ENCODE measurements around the gene PDGFRA.

Gene PDGFRA

DNA sequence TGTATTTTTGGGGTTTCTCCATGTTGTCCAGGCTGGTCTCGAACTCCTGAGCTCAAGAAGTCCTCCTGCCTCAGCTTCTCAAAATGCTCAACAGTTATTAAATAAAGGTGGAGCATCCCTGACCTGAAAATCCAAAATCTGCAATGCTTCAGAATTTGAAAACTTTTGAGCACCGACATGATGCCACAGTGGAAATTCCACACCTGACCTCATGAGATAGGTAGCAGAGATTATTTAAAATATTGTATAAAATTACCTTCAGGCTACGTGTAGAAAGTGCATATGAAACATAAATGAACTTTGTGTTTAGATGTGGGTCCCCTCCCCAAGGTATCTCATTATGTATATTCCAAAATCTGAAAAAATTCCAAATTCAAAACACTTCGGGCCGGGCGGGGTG lies 42.7 kb upstream of the PDGFRA start (continued):
- TF ChIP-seq, protein P1, sequence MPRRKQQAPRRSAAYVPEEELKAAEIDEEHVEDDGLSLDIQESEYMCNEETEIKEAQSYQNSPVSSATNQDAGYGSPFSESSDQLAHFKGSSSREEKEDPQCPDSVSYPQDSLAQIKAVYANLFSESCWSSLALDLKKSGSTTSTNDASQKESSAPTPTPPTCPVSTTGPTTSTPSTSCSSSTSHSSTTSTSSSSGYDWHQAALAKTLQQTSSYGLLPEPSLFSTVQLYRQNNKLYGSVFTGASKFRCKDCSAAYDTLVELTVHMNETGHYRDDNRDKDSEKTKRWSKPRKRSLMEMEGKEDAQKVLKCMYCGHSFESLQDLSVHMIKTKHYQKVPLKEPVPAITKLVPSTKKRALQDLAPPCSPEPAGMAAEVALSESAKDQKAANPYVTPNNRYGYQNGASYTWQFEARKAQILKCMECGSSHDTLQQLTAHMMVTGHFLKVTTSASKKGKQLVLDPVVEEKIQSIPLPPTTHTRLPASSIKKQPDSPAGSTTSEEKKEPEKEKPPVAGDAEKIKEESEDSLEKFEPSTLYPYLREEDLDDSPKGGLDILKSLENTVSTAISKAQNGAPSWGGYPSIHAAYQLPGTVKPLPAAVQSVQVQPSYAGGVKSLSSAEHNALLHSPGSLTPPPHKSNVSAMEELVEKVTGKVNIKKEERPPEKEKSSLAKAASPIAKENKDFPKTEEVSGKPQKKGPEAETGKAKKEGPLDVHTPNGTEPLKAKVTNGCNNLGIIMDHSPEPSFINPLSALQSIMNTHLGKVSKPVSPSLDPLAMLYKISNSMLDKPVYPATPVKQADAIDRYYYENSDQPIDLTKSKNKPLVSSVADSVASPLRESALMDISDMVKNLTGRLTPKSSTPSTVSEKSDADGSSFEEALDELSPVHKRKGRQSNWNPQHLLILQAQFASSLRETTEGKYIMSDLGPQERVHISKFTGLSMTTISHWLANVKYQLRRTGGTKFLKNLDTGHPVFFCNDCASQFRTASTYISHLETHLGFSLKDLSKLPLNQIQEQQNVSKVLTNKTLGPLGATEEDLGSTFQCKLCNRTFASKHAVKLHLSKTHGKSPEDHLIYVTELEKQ (tag by site-specific recombination; IDR thresholded peaks at IDR 0.05; ENCODE audit: borderline replicate concordance) = no peak

DNA sequence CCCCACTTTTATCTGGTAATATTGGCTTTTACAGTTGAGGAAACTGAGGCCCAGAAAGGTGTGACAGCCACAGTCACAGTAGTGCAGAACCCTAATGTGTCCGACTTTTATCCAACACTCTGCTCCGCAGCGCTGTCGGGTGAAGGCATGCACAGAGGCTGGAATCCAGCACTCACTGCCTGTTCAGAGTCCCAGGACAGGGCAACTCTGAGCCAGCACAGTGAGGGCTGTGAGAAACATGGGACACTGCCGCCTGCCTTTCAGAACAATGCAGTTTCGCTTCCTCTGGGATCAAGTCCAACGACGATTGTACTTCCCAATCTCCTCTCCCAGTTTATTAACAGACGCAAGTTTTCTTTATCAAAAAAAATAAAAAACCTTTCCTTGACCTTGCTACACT lies 41.9 kb upstream of the PDGFRA start:
- H3K4me3 ChIP-seq (ENCODE audit: low read depth, low read length) = no peak overlapping the region
- H3K9me3 ChIP-seq (ENCODE audit: control insufficient read depth, insufficient read depth, low read depth, low read length) = no peaks in the 10 kb centered on the region
- H3K36me3 ChIP-seq (ENCODE audit: control insufficient read depth in 2 of 2, insufficient read depth in 1 of 2, low read length in 2 of 2) = no peaks in the 10 kb centered on the region
- H3K4me1 ChIP-seq (ENCODE audit: control insufficient read depth, insufficient read depth, low read length) = no peaks in the 10 kb centered on the region
- H3K27ac ChIP-seq (ENCODE audit: extremely low read depth, low read depth, low read length) = no peak overlapping the region
- POLR2A ChIA-PET = no interaction called here
- CTCF ChIA-PET = no interaction called here
- no peak for TF ChIP-seq ZNF426 (tag by site-specific recombination; IDR thresholded peaks at IDR 0.05)
- no peak for TF ChIP-seq ZNF169 (tag by site-specific recombination; IDR thresholded peaks at IDR 0.05)
- TF ChIP-seq GLIS1 (tag by site-specific recombination; IDR thresholded peaks at IDR 0.05) = no peak
- TF ChIP-seq ZNF792 (tag by site-specific recombination; IDR thresholded peaks at IDR 0.05) = no peak
- TF ChIP-seq ZNF76 (tag by site-specific recombination; IDR thresholded peaks at IDR 0.05; ENCODE audit: borderline replicate concordance, low read depth) = no peak
- TF ChIP-seq ZNF561 (tag by site-specific recombination; IDR thresholded peaks at IDR 0.05; ENCODE audit: borderline replicate concordance) = no peak
- TF ChIP-seq ZBTB1 (tag by site-specific recombination; IDR thresholded peaks at IDR 0.05) = no peak
- no peak for TF ChIP-seq ZNF302 (tag by site-specific recombination; IDR thresholded peaks at IDR 0.05; ENCODE audit: low read depth)
- TF ChIP-seq ZNF324 (tag by site-specific recombination; IDR thresholded peaks at IDR 0.05) = no peak
- TF ChIP-seq ZNF24 (tag by site-specific recombination; IDR thresholded peaks at IDR 0.05) = no peak
- no peak for TF ChIP-seq GLIS2 (tag by site-specific recombination; IDR thresholded peaks at IDR 0.05)
- no peak for TF ChIP-seq ZNF138 (tag by site-specific recombination; IDR thresholded peaks at IDR 0.05; ENCODE audit: borderline replicate concordance)
- TF ChIP-seq ZNF548 (tag by site-specific recombination; IDR thresholded peaks at IDR 0.05) = no peak
- no peak for TF ChIP-seq ZNF660 (tag by site-specific recombination; IDR thresholded peaks at IDR 0.05)
- TF ChIP-seq, protein P2, sequence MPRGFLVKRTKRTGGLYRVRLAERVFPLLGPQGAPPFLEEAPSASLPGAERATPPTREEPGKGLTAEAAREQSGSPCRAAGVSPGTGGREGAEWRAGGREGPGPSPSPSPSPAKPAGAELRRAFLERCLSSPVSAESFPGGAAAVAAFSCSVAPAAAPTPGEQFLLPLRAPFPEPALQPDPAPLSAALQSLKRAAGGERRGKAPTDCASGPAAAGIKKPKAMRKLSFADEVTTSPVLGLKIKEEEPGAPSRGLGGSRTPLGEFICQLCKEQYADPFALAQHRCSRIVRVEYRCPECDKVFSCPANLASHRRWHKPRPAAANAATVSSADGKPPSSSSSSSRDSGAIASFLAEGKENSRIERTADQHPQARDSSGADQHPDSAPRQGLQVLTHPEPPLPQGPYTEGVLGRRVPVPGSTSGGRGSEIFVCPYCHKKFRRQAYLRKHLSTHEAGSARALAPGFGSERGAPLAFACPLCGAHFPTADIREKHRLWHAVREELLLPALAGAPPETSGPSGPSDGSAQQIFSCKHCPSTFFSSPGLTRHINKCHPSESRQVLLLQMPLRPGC (tag by site-specific recombination; IDR thresholded peaks at IDR 0.05) = no peak
- no peak for TF ChIP-seq RBAK (tag by site-specific recombination; IDR thresholded peaks at IDR 0.05)

DNA sequence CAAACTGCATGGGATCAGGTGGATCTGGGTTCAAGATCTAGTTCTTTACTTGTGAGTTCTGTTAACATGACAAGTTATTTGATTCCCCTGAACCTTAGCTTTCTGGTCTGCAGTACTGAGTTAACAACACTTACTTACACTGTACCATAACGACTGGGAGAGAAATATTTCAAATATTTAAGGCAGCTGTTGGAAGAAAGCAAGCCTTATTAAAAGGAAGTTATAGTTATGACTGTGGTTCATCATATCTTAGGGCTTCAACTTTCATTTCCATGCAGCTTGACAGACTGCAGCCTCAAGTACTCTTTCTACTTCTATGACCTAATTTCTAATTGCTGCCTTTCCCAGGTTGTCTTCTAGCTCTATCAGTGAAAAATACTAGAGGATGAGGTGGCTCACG lies 40.0 kb upstream of the PDGFRA start:
- Histone ChIP-seq H3K36me3 (ENCODE audit: control insufficient read depth in 2 of 2, insufficient read depth in 1 of 2, low read length in 2 of 2) (no peaks in the 10 kb centered on the region), H3K9me3 (ENCODE audit: control insufficient read depth, insufficient read depth, low read depth, low read length) (no peaks in the 10 kb centered on the region), H3K4me3 (ENCODE audit: low read depth, low read length) (no peak overlapping the region), H3K27ac (ENCODE audit: extremely low read depth, low read depth, low read length) (no peak overlapping the region), H3K4me1 (ENCODE audit: control insufficient read depth, insufficient read depth, low read length) (no peaks in the 10 kb centered on the region)
- ChIA-PET POLR2A (no interaction called here), CTCF (no interaction called here)
- TF ChIP-seq, protein P1 (tag by site-specific recombination; IDR thresholded peaks at IDR 0.05; ENCODE audit: borderline replicate concordance) = no peak
- TF ChIP-seq ZNF544 (tag by site-specific recombination; IDR thresholded peaks at IDR 0.05) (no peak), ZSCAN30 (tag by site-specific recombination; IDR thresholded peaks at IDR 0.05) (no peak)
- TF ChIP-seq, protein P3, sequence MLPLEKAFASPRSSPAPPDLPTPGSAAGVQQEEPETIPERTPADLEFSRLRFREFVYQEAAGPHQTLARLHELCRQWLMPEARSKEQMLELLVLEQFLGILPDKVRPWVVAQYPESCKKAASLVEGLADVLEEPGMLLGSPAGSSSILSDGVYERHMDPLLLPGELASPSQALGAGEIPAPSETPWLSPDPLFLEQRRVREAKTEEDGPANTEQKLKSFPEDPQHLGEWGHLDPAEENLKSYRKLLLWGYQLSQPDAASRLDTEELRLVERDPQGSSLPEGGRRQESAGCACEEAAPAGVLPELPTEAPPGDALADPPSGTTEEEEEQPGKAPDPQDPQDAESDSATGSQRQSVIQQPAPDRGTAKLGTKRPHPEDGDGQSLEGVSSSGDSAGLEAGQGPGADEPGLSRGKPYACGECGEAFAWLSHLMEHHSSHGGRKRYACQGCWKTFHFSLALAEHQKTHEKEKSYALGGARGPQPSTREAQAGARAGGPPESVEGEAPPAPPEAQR (tag by site-specific recombination; IDR thresholded peaks at IDR 0.05) = no peak
- TF ChIP-seq, protein P4, sequence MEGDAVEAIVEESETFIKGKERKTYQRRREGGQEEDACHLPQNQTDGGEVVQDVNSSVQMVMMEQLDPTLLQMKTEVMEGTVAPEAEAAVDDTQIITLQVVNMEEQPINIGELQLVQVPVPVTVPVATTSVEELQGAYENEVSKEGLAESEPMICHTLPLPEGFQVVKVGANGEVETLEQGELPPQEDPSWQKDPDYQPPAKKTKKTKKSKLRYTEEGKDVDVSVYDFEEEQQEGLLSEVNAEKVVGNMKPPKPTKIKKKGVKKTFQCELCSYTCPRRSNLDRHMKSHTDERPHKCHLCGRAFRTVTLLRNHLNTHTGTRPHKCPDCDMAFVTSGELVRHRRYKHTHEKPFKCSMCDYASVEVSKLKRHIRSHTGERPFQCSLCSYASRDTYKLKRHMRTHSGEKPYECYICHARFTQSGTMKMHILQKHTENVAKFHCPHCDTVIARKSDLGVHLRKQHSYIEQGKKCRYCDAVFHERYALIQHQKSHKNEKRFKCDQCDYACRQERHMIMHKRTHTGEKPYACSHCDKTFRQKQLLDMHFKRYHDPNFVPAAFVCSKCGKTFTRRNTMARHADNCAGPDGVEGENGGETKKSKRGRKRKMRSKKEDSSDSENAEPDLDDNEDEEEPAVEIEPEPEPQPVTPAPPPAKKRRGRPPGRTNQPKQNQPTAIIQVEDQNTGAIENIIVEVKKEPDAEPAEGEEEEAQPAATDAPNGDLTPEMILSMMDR (tag by site-specific recombination; IDR thresholded peaks at IDR 0.05) = no peak
- TF ChIP-seq, protein P5, sequence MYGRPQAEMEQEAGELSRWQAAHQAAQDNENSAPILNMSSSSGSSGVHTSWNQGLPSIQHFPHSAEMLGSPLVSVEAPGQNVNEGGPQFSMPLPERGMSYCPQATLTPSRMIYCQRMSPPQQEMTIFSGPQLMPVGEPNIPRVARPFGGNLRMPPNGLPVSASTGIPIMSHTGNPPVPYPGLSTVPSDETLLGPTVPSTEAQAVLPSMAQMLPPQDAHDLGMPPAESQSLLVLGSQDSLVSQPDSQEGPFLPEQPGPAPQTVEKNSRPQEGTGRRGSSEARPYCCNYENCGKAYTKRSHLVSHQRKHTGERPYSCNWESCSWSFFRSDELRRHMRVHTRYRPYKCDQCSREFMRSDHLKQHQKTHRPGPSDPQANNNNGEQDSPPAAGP (tag by site-specific recombination; IDR thresholded peaks at IDR 0.05) = no peak

Data from HEK293 (cell line).